Measurements from ENCODE around the gene FLAD1. TPM values are rescaled to one million over a fixed set of nuclear protein-coding genes. Genes with fewer than 3 reads are reported as not detected.
A peak's percentile ranks its signal among the peaks of the same experiment; 100 is the strongest.
"Not testable (repeated sequence)": the region's sequence is repeated elsewhere in the genome, so short reads cannot be mapped to it uniquely, and the experiment has no call there.

The FLAD1 gene
- total RNA-seq, 3 donors from 2014 or later (not counting 1 experiment from before 2014, with no cell fraction given), result 32.1 to 47.6 (median 38.7) TPM

GRCh38 chr1:154994591-154994990 is 11.4 kb downstream of the FLAD1 start:
- no peak overlapping the region for H3K4me3 ChIP-seq (ENCODE audit: low read length)
- H3K27ac ChIP-seq (ENCODE audit: low read length), result no peak overlapping the region
- Mint-ChIP-seq H3K4me3 (no peak overlapping the region), H3K27me3 (ENCODE audit: low read depth in 2 of 2) (no peaks in the 10 kb centered on the region), H3K9me3 (no peaks in the 10 kb centered on the region), H3K27ac (no peak overlapping the region), H3K4me1 (peaks cover 10 to 24% of the 10 kb centered on the region in 2 donors), H3K36me3 (no peaks in the 10 kb centered on the region)
- H3K9me3 ChIP-seq (ENCODE audit: control insufficient read depth, insufficient read depth, low read length), result no peaks in the 10 kb centered on the region
- ATAC-seq (no peak), DNase-seq (no peak)
- no peak for TF ChIP-seq CTCF (IDR thresholded peaks at IDR 0.05)
- peaks cover 18% of the 10 kb centered on the region for H3K4me1 ChIP-seq (ENCODE audit: control insufficient read depth, insufficient read depth, low read length)
- intact Hi-C loops (cut with micrococcal nuclease), result no loop called here
- peaks cover 16% of the 10 kb centered on the region for H3K36me3 ChIP-seq (ENCODE audit: control insufficient read depth, insufficient read depth, low read length)
- 41% methylated on average over 3 of the region's 3 CpGs for WGBS (ENCODE audit: insufficient coverage)
- no peaks in the 10 kb centered on the region for H3K27me3 ChIP-seq (ENCODE audit: control insufficient read depth, insufficient read depth, low read length)

GRCh38 chr1:154995301-154995983 is 12.3 kb downstream of the FLAD1 start:
- H3K4me3 Mint-ChIP-seq; intact Hi-C loops (cut with micrococcal nuclease); H3K27ac Mint-ChIP-seq; H3K9me3 ChIP-seq (ENCODE audit: control insufficient read depth, insufficient read depth, low read length); H3K27ac ChIP-seq (ENCODE audit: low read length); ATAC-seq; H3K9me3 Mint-ChIP-seq; H3K27me3 Mint-ChIP-seq (ENCODE audit: low read depth in 2 of 2); H3K36me3 Mint-ChIP-seq; H3K36me3 ChIP-seq (ENCODE audit: control insufficient read depth, insufficient read depth, low read length); H3K4me3 ChIP-seq (ENCODE audit: low read length); H3K27me3 ChIP-seq (ENCODE audit: control insufficient read depth, insufficient read depth, low read length): not testable (repeated sequence)
- whole genome bisulfite sequencing (ENCODE audit: insufficient coverage), result 90% methylated on average over 5 of the region's 13 CpGs
- H3K4me1 ChIP-seq (ENCODE audit: control insufficient read depth, insufficient read depth, low read length), result peaks cover 26% of the 10 kb centered on the region
- peaks cover 15 to 28% of the 10 kb centered on the region in 2 donors for H3K4me1 Mint-ChIP-seq
- DNase-seq, result peak in 1 of 2 donors; percentile 41

- 78% methylated on average over 15 of the region's 15 CpGs for WGBS (ENCODE audit: insufficient coverage)
- H3K27ac Mint-ChIP-seq, result no peak overlapping the region
- ATAC-seq, result no peak
- intact Hi-C loops (cut with micrococcal nuclease), result no loop called here
- Histone ChIP-seq H3K9me3 (ENCODE audit: control insufficient read depth, insufficient read depth, low read length) (no peaks in the 10 kb centered on the region), H3K36me3 (ENCODE audit: control insufficient read depth, insufficient read depth, low read length) (no peaks in the 10 kb centered on the region), H3K27ac (ENCODE audit: low read length) (no peak overlapping the region), H3K27me3 (ENCODE audit: control insufficient read depth, insufficient read depth, low read length) (no peaks in the 10 kb centered on the region), H3K4me1 (ENCODE audit: control insufficient read depth, insufficient read depth, low read length) (peaks cover 36% of the 10 kb centered on the region), H3K4me3 (ENCODE audit: low read length) (no peak overlapping the region)
- peak overlapping the region; percentile 2 for H3K4me3 Mint-ChIP-seq
- no peak for TF ChIP-seq CTCF (IDR thresholded peaks at IDR 0.05)
- no peaks in the 10 kb centered on the region for H3K27me3 Mint-ChIP-seq (ENCODE audit: low read depth in 2 of 2)
- DNase-seq, result no peak
- no peaks in the 10 kb centered on the region for H3K36me3 Mint-ChIP-seq
- H3K9me3 Mint-ChIP-seq, result no peaks in the 10 kb centered on the region
- H3K4me1 Mint-ChIP-seq, result peaks cover 15 to 32% of the 10 kb centered on the region in 2 donors
These were observed 14.0 kb downstream of the FLAD1 start for GRCh38 chr1:154996966-154997701.

GRCh38 chr1:154998201-154998780 is 15.1 kb downstream of the FLAD1 start:
- 87% methylated on average over 9 of the region's 16 CpGs for WGBS (ENCODE audit: insufficient coverage)
- ATAC-seq, result no peak
- Mint-ChIP-seq H3K27me3 (ENCODE audit: low read depth in 2 of 2) (no peaks in the 10 kb centered on the region), H3K4me1 (peaks cover 15 to 31% of the 10 kb centered on the region in 2 donors), H3K27ac (no peak overlapping the region), H3K9me3 (no peaks in the 10 kb centered on the region), H3K36me3 (no peaks in the 10 kb centered on the region), H3K4me3 (no peak overlapping the region)
- no peaks in the 10 kb centered on the region for H3K36me3 ChIP-seq (ENCODE audit: control insufficient read depth, insufficient read depth, low read length)
- peaks cover 42% of the 10 kb centered on the region for H3K4me1 ChIP-seq (ENCODE audit: control insufficient read depth, insufficient read depth, low read length)
- no peak overlapping the region for H3K4me3 ChIP-seq (ENCODE audit: low read length)
- H3K27me3 ChIP-seq (ENCODE audit: control insufficient read depth, insufficient read depth, low read length), result no peaks in the 10 kb centered on the region
- no peak for TF ChIP-seq CTCF (IDR thresholded peaks at IDR 0.05)
- DNase-seq, result peak in 1 of 2 donors; percentile 25
- H3K27ac ChIP-seq (ENCODE audit: low read length), result no peak overlapping the region
- no peaks in the 10 kb centered on the region for H3K9me3 ChIP-seq (ENCODE audit: control insufficient read depth, insufficient read depth, low read length)
- intact Hi-C loops (cut with micrococcal nuclease), result loop anchor here (2.0 kb wide), 1 partner anchor 37 kb away; the partner anchor contains the start of gene PYGO2
